Neural crest cell (in vitro differentiated cells): Measurements from ENCODE around the gene SETBP1. TPM values are rescaled to one million over a fixed set of nuclear protein-coding genes. Genes with fewer than 3 reads are reported as not detected.
A peak's percentile ranks its signal among the peaks of the same experiment; 100 is the strongest.

Experiments
- DNase-seq: peaks from one replicate; pipeline ENCODE4 v3.0.0; 2021; ENCODE audit warnings: low read depth, mixed read lengths, low spot score
- H3K27ac Mint-ChIP-seq: one replicate; pipeline ENCODE4 v1.8.0; 2021; ENCODE audit warnings: mild to moderate bottlenecking, mixed read lengths; ENCODE audit not compliant: unreplicated experiment
- H3K27me3 Mint-ChIP-seq: 2 replicates; pipeline ENCODE4 v1.8.0; 2021; ENCODE audit warnings: low read depth, mild to moderate bottlenecking, mixed read lengths
- H3K36me3 Mint-ChIP-seq: 2 replicates; pipeline ENCODE4 v1.8.0; 2021; ENCODE audit warnings: low read depth, mild to moderate bottlenecking, mixed read lengths
- H3K4me1 Mint-ChIP-seq: 2 replicates; pipeline ENCODE4 v1.8.0; 2021; ENCODE audit warnings: mixed read lengths
- H3K4me3 Mint-ChIP-seq: one replicate; pipeline ENCODE4 v1.8.0; 2021; ENCODE audit warnings: mild to moderate bottlenecking, mixed read lengths
- H3K9me3 Mint-ChIP-seq: 2 replicates; pipeline ENCODE4 v1.8.0; 2021; ENCODE audit warnings: mixed read lengths
- total RNA-seq: library from RNA; stranded (reverse); gene quantifications from 2 replicates; pipeline ENCODE4 v1.2.1, GENCODE V29; 2021
- TF ChIP-seq, protein P1 (sequence below): fragments of 200-600 bp; sonication (generic); conservative IDR thresholded peaks from 2 replicates; pipeline ENCODE4 v1.5.0; 2021; ENCODE audit warnings: antibody characterized with exemption, mild to moderate bottlenecking

Gene SETBP1
- total RNA-seq, 1 donor from 2014 or later = 38.9 TPM

GRCh38 chr18:45071956-45072355 lies 391.3 kb downstream of the SETBP1 start:
- Mint-ChIP-seq H3K36me3 (no peaks in the 10 kb centered on the region), H3K4me1 (no peaks in the 10 kb centered on the region), H3K9me3 (peaks cover 3% of the 10 kb centered on the region), H3K4me3 (no peak overlapping the region), H3K27ac (no peak overlapping the region), H3K27me3 (no peaks in the 10 kb centered on the region)
- TF ChIP-seq, protein P1, sequence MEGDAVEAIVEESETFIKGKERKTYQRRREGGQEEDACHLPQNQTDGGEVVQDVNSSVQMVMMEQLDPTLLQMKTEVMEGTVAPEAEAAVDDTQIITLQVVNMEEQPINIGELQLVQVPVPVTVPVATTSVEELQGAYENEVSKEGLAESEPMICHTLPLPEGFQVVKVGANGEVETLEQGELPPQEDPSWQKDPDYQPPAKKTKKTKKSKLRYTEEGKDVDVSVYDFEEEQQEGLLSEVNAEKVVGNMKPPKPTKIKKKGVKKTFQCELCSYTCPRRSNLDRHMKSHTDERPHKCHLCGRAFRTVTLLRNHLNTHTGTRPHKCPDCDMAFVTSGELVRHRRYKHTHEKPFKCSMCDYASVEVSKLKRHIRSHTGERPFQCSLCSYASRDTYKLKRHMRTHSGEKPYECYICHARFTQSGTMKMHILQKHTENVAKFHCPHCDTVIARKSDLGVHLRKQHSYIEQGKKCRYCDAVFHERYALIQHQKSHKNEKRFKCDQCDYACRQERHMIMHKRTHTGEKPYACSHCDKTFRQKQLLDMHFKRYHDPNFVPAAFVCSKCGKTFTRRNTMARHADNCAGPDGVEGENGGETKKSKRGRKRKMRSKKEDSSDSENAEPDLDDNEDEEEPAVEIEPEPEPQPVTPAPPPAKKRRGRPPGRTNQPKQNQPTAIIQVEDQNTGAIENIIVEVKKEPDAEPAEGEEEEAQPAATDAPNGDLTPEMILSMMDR = no peak
- no peak for DNase-seq

- DNase-seq = no peak
- TF ChIP-seq, protein P1 = no peak
- no peaks in the 10 kb centered on the region for H3K27me3 Mint-ChIP-seq
- H3K9me3 Mint-ChIP-seq = peaks cover 3% of the 10 kb centered on the region
- H3K36me3 Mint-ChIP-seq = no peaks in the 10 kb centered on the region
- no peak overlapping the region for H3K27ac Mint-ChIP-seq
- H3K4me3 Mint-ChIP-seq = no peak overlapping the region
- H3K4me1 Mint-ChIP-seq = no peaks in the 10 kb centered on the region
Observed at GRCh38 chr18:45073556-45073955, 392.9 kb downstream of the SETBP1 start.

DNA sequence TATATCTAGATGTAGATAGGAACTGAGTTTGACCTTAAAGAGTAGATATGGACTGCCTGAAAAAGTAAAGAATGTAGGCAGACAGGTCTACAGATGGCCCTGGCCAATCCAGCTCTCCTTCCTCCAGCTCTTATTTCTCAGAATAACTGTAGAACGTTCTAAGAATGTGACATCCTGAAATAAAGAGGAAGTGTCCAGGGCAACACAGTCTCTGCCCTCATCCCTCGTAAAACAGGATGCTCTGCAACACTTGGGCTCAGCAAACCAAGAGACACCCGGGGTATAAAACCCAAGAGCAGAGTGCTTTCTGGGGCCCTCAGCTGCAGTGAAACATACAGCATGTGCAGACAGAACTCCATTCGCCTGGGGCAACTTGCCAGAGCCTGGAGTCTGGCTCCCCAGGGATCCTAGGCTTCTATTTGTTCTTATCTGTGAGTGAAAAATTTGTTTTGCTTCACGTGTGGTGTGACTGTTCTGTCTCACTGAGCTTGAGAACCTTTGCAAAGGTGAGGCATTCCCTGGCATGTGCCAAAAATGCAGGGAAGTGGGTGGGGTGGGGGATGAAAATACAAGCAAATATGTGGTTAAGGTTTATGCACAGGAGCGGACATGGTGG lies 401.0 kb downstream of the SETBP1 start:
- Mint-ChIP-seq H3K36me3 (peaks cover 4% of the 10 kb centered on the region), H3K27me3 (no peaks in the 10 kb centered on the region), H3K4me1 (peaks cover 10% of the 10 kb centered on the region), H3K9me3 (peaks cover 7% of the 10 kb centered on the region), H3K27ac (no peak overlapping the region), H3K4me3 (no peak overlapping the region)
- DNase-seq = no peak
- TF ChIP-seq, protein P1 = no peak

GRCh38 chr18:45083226-45083855 lies 402.7 kb downstream of the SETBP1 start:
- H3K4me3 Mint-ChIP-seq = no peak overlapping the region
- H3K27me3 Mint-ChIP-seq = no peaks in the 10 kb centered on the region
- H3K9me3 Mint-ChIP-seq = peaks cover 7% of the 10 kb centered on the region
- H3K4me1 Mint-ChIP-seq = peaks cover 10% of the 10 kb centered on the region
- H3K36me3 Mint-ChIP-seq = peaks cover 4% of the 10 kb centered on the region
- DNase-seq = no peak
- TF ChIP-seq, protein P1 = no peak
- H3K27ac Mint-ChIP-seq = peak overlapping the region; percentile 79

- H3K4me1 Mint-ChIP-seq = peaks cover 10% of the 10 kb centered on the region
- no peak overlapping the region for H3K27ac Mint-ChIP-seq
- H3K27me3 Mint-ChIP-seq = no peaks in the 10 kb centered on the region
- TF ChIP-seq, protein P1 = no peak
- H3K36me3 Mint-ChIP-seq = peaks cover 4% of the 10 kb centered on the region
- peaks cover 6% of the 10 kb centered on the region for H3K9me3 Mint-ChIP-seq
- H3K4me3 Mint-ChIP-seq = no peak overlapping the region
- no peak for DNase-seq
Observed at GRCh38 chr18:45084206-45084605, 403.5 kb downstream of the SETBP1 start.
